ENCODE data around the gene EHD1.
A peak's percentile ranks its signal among the peaks of the same experiment; 100 is the strongest.

EHD1 gene

GRCh38 chr11:64852804-64853509 lies 25.5 kb downstream of the EHD1 start:
- H3K4me3 ChIP-seq (ENCODE audit: low read depth, low read length): no peak overlapping the region
- no peak for TF ChIP-seq CTCF (conservative IDR thresholded peaks at IDR 0.05; ENCODE audit: low read depth, low read length)
- no peak for DNase-seq (ENCODE audit: low read depth)

DNA sequence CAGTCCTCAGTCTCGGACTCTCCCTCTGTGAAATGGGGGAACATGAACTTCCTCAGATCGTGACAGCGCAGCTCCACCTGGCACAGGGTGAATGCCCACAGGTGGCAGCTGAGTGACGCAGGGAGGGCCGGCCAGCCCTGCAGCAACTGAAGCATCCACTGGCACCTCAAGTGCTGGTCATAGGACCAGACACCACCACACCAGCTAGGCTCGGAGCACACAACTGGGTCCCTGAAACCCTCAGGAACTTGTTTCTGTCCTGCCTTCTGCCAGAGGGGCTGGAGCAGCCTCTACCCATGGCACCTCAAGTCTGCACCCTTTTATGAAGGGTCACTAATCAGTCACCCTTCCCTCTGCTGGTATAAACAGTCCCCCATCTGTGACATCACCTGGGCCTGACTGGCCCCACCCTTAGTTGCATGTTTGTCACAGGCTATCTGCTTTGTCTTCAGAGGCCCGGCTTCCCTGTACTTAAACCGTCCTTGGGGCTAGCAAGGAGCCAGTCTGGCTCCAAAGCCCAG lies 26.5 kb downstream of the EHD1 start:
- TF ChIP-seq CTCF (conservative IDR thresholded peaks at IDR 0.05; ENCODE audit: low read depth, low read length): no peak
- no peak for DNase-seq (ENCODE audit: low read depth)

DNA sequence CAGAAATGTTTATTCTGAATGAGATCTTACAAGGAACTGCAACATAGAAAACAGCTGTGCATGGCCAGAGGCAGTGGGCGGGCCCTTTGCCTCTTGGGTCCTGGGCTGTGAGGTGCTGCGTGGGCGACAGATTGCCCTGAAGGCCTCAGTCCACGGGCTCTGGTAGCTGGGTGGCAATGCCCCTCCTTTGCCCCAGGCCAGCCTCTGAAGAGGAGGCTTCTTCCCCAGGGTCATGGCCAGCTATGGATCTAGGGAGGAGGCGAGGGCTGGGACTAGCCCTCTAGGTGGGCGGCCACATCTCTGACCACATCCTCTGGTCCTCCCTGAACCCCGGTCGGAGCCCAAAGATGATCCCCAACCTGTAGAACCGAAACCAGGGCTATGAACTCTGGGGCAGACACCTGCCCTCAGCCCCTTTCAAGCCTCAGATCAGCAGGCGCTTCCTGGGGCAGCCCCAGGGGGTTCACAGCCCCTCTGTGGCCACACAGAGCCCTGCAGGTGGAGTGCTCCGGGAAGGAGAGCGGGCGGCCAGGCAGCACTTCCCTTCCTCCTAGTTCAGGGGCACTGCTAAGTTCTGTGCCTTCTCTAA lies 27.3 kb downstream of the EHD1 start:
- DNase-seq (ENCODE audit: low read depth): no peak
- no peak for TF ChIP-seq CTCF (conservative IDR thresholded peaks at IDR 0.05; ENCODE audit: low read depth, low read length)
- no peak overlapping the region for H3K4me3 ChIP-seq (ENCODE audit: low read depth, low read length)

More for the DNA sequence above, 26.5 kb downstream of the EHD1 start:
- no peak overlapping the region for H3K4me3 ChIP-seq (ENCODE audit: low read depth, low read length)

DNA sequence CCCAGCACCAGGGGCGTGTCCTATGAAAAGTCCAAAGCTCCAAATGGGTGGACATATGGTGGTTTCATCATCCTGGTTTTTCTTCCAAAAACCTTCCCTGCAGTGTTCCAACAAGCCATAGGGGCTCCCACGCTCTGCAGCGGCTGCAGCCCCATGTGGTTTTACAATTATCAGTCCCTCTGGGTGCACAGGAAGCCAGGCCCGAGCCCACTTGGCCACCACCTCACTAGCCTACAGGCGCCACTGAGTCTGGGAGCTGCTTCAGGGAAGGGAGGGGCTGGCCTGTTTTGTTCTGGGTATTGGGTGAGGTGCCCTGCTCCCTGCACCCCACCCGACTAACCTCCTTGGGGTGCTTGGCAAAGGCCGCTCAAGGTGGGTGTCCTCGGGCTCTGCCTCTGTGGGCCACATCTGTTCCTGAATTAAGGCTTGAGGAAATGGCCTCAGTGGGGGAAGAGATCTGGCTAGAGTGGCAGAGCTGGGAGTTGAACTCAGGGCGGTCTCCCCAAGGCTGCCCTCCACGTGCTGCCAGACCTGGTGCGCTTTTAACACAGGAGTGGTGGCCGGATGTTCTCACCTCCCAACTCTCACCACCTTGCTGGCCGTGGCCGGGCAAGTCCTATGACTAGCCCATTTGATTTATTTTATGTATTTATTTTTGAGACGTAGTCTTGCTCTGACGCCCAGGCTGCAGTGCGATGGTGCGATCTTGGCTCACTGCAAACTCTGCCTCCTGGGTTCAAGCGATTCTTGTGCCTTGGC lies 28.6 kb downstream of the EHD1 start:
- TF ChIP-seq CTCF (conservative IDR thresholded peaks at IDR 0.05; ENCODE audit: low read depth, low read length): no peak
- no peak overlapping the region for H3K4me3 ChIP-seq (ENCODE audit: low read depth, low read length)
- DNase-seq (ENCODE audit: low read depth): no peak

DNA sequence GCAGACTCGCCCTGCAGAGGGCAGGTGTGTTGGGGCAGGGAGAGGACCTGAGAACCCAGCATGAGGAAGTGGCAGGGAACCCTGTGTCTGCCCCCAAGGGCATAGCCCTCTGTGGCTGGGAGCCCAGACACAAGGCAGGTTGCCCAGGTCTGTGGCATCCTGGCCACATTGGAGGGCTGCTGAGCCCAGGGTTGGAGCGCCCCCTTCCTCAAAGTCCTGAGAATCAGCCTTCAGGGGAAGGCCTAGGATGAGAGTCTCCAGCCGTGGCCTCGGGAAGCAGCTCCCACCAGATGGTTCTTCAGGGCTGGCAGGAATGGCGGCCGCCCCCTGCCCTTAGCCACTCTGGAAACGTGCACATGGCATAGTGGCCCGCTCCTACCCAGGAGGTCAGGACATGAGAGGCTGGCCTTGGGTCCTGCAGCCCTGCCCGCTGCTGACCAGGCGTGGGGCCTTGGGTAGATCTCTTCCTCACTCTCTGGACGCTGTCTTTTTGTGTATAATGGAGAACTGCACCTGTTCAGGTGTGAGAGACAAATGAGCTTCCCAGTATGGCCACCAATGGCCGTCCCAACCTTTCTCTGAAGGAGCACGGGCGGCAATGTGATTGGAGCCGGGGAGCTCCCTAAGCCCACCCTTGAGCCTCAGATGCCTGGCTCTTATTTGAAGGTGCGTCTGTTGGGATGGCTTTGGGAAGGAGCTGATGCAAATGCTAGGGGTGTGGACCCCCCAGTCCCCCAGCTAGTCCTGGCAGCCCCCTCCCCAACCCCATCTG lies 29.4 kb downstream of the EHD1 start:
- TF ChIP-seq CTCF (conservative IDR thresholded peaks at IDR 0.05; ENCODE audit: low read depth, low read length): peak; percentile 25
- no peak for DNase-seq (ENCODE audit: low read depth)
- no peak overlapping the region for H3K4me3 ChIP-seq (ENCODE audit: low read depth, low read length)

- DNase-seq (ENCODE audit: low read depth): no peak
- no peak for TF ChIP-seq CTCF (conservative IDR thresholded peaks at IDR 0.05; ENCODE audit: low read depth, low read length)
Measured at GRCh38 chr11:64848214-64848825, 30.1 kb downstream of the EHD1 start.

More at GRCh38 chr11:64848214-64848825, 30.1 kb downstream of the EHD1 start:
- no peak overlapping the region for H3K4me3 ChIP-seq (ENCODE audit: low read depth, low read length)

All from choroid plexus epithelial cell (primary cell).